Vagina (tissue), 2 donors: ENCODE data around the gene FOXF2. TPM values are rescaled to one million over a fixed set of nuclear protein-coding genes. Genes with fewer than 3 reads are reported as not detected.
A peak's percentile ranks its signal among the peaks of the same experiment; 100 is the strongest.

Experiments
- DNase-seq, 2 donors: peaks; one replicate each; pipeline ENCODE4 v3.0.0-alpha.2; 2017; ENCODE audit errors: extremely low spot score in 2 of 2
- H3K27ac ChIP-seq: fragments of 200-600 bp; sonication (generic); one replicate; pipeline ENCODE4 v1.5.1; 2019
- H3K27me3 ChIP-seq: fragments of 200-600 bp; sonication (generic); one replicate; pipeline ENCODE4 v1.5.1; 2019
- H3K36me3 ChIP-seq, 2 donors: fragments of 200-600 bp; sonication (generic); one replicate each; pipeline ENCODE4 v1.5.1; 2017 to 2019
- H3K4me1 ChIP-seq: fragments of 200-600 bp; sonication (generic); one replicate; pipeline ENCODE4 v1.5.1; 2019
- H3K4me3 ChIP-seq, 2 donors: fragments of 200-600 bp; sonication (generic); 1 replicate in 1 of 2; 2 replicates in 1 of 2; pipeline ENCODE4 v1.5.1; 2016 to 2019
- H3K9me3 ChIP-seq: fragments of 200-600 bp; sonication (generic); one replicate; pipeline ENCODE4 v1.5.1; 2019
- CTCF ChIP-seq, 3 experiments: fragments of 450-650 bp in 2 of 3; fragments of 200-600 bp in 1 of 3; sonication (generic) in 1 of 3; IDR thresholded peaks; one replicate each; pipeline ENCODE4 v1.5.1; 2017 to 2019; ENCODE audit warnings: antibody characterized with exemption in 3 of 3, mild to moderate bottlenecking in 2 of 3, moderate library complexity in 2 of 3
- POLR2A ChIP-seq, 2 donors: fragments of 450-650 bp; IDR thresholded peaks; one replicate each; pipeline ENCODE4 v1.6.1; 2017; ENCODE audit warnings: antibody characterized with exemption in 2 of 2, mild to moderate bottlenecking in 2 of 2, moderate library complexity in 2 of 2
- POLR2AphosphoS5 ChIP-seq, 2 donors: sonication (generic); formaldehyde crosslinking; IDR thresholded peaks; one replicate each; pipeline ENCODE4 v1.9.0; 2017; ENCODE audit warnings: antibody characterized with exemption in 2 of 2, mild to moderate bottlenecking in 2 of 2, low read depth in 1 of 2; ENCODE audit not compliant: insufficient read depth in 1 of 2
- intact Hi-C: fragments of 100-400 bp; cut with DNase I; formaldehyde crosslinking; loops from one replicate; pipeline ENCODE4 v1.15.1; 2023
- total RNA-seq: library from RNA; depleted of rRNA; stranded (reverse); fragments of >200 nt; gene quantifications from one replicate; pipeline ENCODE4 v1.2.3, GENCODE V29; 2016

Gene FOXF2
- total RNA-seq: 1.2 TPM

DNA sequence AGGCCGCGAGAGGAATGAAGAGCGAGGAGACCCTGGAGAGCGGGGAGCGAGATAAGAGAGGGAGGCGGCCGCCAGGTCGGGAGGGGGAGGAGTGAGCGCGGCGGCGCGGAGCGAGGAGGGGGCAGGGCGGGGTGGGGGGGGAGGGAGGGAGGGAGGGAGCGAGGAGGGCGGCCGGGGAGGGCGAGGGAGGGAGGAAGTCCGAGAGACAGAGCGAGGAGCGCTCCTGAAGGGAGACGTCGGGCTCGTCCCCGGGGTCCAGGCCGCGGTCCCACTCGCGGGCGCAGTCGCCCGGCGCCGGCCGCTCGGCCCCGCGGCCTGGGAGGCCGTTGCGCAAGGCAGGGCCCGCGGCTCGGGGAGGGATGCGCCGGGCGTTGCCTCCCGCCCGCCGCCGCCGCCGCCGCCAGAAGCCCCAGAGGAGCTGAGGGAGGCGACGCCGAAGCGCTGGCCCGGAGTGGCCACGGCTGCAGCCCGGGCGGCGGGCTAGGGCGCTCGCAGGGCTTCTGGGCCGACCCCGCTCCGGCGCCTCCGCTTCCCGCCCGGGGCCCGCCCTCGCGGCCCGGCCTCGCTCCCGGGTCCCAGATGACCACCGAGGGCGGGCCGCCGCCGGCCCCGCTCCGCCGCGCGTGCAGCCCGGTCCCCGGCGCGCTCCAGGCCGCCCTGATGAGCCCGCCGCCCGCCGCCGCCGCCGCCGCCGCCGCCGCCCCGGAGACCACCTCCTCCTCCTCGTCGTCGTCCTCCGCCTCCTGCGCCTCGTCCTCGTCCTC, at the start of gene FOXF2:
FOXF2 (plus strand) TSS at position 208 of the 764 bp plus-strand sequence; CDS start at position 580, 372 bp downstream.
- H3K36me3 ChIP-seq: no peaks in the 10 kb centered on the region
- intact Hi-C loops: loop anchor here (10.0 kb wide), 1 partner anchor 795 kb away; no protein-coding TSS in a partner anchor
- H3K27me3 ChIP-seq: peaks cover 17% of the 10 kb centered on the region
- peak within 1 kb of the TSS; percentile 39 for H3K27ac ChIP-seq
- peaks cover 31% of the 10 kb centered on the region for H3K4me1 ChIP-seq
- TF ChIP-seq POLR2A (IDR thresholded peaks at IDR 0.05): no peak
- TF ChIP-seq POLR2AphosphoS5 (IDR thresholded peaks at IDR 0.05; ENCODE audit: insufficient read depth in 1 of 2, low read depth in 1 of 2): no peak
- no peak for TF ChIP-seq CTCF (IDR thresholded peaks at IDR 0.05)
- no peaks in the 10 kb centered on the region for H3K9me3 ChIP-seq
- no peak for DNase-seq
- H3K4me3 ChIP-seq: peak within 1 kb of the TSS; percentile 41 to 49

DNA sequence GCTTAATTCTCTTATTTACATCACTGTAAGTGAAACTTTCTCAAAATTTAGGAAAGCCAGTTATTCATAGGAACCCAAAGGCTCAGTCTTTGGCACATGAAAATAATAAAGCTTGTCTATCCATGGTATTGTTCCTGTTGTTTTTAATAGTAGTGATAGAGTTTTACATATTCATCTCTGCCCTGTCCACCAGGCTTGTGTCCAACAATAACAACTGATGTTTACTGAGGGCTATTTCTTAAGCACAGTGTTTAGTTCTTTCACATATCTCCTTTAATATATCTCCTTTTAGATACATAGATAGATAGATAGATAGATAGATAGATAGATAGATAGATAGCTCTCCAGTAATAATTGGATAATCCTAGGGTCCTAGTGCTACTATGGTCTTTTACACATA, 43.3 kb upstream of the FOXF2 start:
- no peak for DNase-seq
- no peaks in the 10 kb centered on the region for H3K36me3 ChIP-seq
- no peaks in the 10 kb centered on the region for H3K9me3 ChIP-seq
- no peak overlapping the region for H3K27ac ChIP-seq
- no peaks in the 10 kb centered on the region for H3K27me3 ChIP-seq
- intact Hi-C loops: no loop called here
- TF ChIP-seq POLR2AphosphoS5 (IDR thresholded peaks at IDR 0.05; ENCODE audit: insufficient read depth in 1 of 2, low read depth in 1 of 2): no peak
- no peak for TF ChIP-seq CTCF (IDR thresholded peaks at IDR 0.05)
- TF ChIP-seq POLR2A (IDR thresholded peaks at IDR 0.05): no peak
- no peak overlapping the region for H3K4me3 ChIP-seq
- no peaks in the 10 kb centered on the region for H3K4me1 ChIP-seq

- H3K27me3 ChIP-seq: no peaks in the 10 kb centered on the region
- no peak overlapping the region for H3K27ac ChIP-seq
- no peaks in the 10 kb centered on the region for H3K36me3 ChIP-seq
- H3K4me1 ChIP-seq: no peaks in the 10 kb centered on the region
- no peak for DNase-seq
- intact Hi-C loops: no loop called here
- TF ChIP-seq CTCF (IDR thresholded peaks at IDR 0.05): no peak
- no peak for TF ChIP-seq POLR2A (IDR thresholded peaks at IDR 0.05)
- TF ChIP-seq POLR2AphosphoS5 (IDR thresholded peaks at IDR 0.05; ENCODE audit: insufficient read depth in 1 of 2, low read depth in 1 of 2): no peak
- no peak overlapping the region for H3K4me3 ChIP-seq
- H3K9me3 ChIP-seq: no peaks in the 10 kb centered on the region
These were observed 42.8 kb upstream of the FOXF2 start for GRCh38 chr6:1346558-1347091.

- Histone ChIP-seq H3K27ac (no peak overlapping the region), H3K27me3 (no peaks in the 10 kb centered on the region), H3K4me3 (no peak overlapping the region), H3K9me3 (no peaks in the 10 kb centered on the region), H3K4me1 (no peaks in the 10 kb centered on the region), H3K36me3 (no peaks in the 10 kb centered on the region)
- TF ChIP-seq CTCF (IDR thresholded peaks at IDR 0.05): no peak
- no peak for TF ChIP-seq POLR2A (IDR thresholded peaks at IDR 0.05)
- TF ChIP-seq POLR2AphosphoS5 (IDR thresholded peaks at IDR 0.05; ENCODE audit: insufficient read depth in 1 of 2, low read depth in 1 of 2): no peak
- intact Hi-C loops: no loop called here
- DNase-seq: no peak
These were observed 42.2 kb upstream of the FOXF2 start for GRCh38 chr6:1347161-1347560.

GRCh38 chr6:1348675-1349074, 40.7 kb upstream of the FOXF2 start:
- H3K9me3 ChIP-seq: no peaks in the 10 kb centered on the region
- DNase-seq: no peak
- H3K27me3 ChIP-seq: no peaks in the 10 kb centered on the region
- no peak overlapping the region for H3K27ac ChIP-seq
- intact Hi-C loops: no loop called here
- TF ChIP-seq POLR2AphosphoS5 (IDR thresholded peaks at IDR 0.05; ENCODE audit: insufficient read depth in 1 of 2, low read depth in 1 of 2) (no peak), CTCF (IDR thresholded peaks at IDR 0.05) (no peak), POLR2A (IDR thresholded peaks at IDR 0.05) (no peak)
- H3K4me1 ChIP-seq: no peaks in the 10 kb centered on the region
- H3K36me3 ChIP-seq: no peaks in the 10 kb centered on the region
- H3K4me3 ChIP-seq: no peak overlapping the region
